Mesenchymal stem cell (in vitro differentiated cells and primary cell): ENCODE measurements around the gene ADNP2.

Source experiments
- DNase-seq: peaks from one replicate; pipeline ENCODE4 v3.0.0-alpha.2; 2013
- H2AFZ ChIP-seq: one replicate; pipeline ENCODE4 v1.6.1; 2013; ENCODE audit warnings: low read depth, mild to moderate bottlenecking, control low read depth, inconsistent platforms, low read length, moderate library complexity
- H2AK5ac ChIP-seq: 2 replicates; pipeline ENCODE4 v1.6.1; 2013; ENCODE audit warnings: low read length, moderate library complexity, mild to moderate bottlenecking, inconsistent platforms; ENCODE audit not compliant: severe bottlenecking
- H2BK120ac ChIP-seq: one replicate; pipeline ENCODE4 v1.6.1; 2013; ENCODE audit warnings: low read depth, mild to moderate bottlenecking, inconsistent platforms, low read length, moderate library complexity
- H2BK12ac ChIP-seq, 2 experiments: one replicate each; pipeline ENCODE4 v1.6.1; 2013; ENCODE audit warnings: inconsistent platforms in 2 of 2, low read length in 2 of 2, mild to moderate bottlenecking in 2 of 2, moderate library complexity in 2 of 2, control low read depth in 1 of 2
- H2BK15ac ChIP-seq: one replicate; pipeline ENCODE4 v1.6.1; 2013; ENCODE audit warnings: mild to moderate bottlenecking, low read depth, inconsistent platforms; ENCODE audit not compliant: poor library complexity, severe bottlenecking
- H2BK5ac ChIP-seq: 2 replicates; pipeline ENCODE4 v1.6.1; 2013; ENCODE audit warnings: low read depth, mild to moderate bottlenecking, low read length, control low read depth, inconsistent platforms; ENCODE audit not compliant: poor library complexity, severe bottlenecking
- H3K14ac ChIP-seq, 2 experiments: one replicate each; pipeline ENCODE4 v1.6.1; 2013; ENCODE audit warnings: inconsistent platforms in 2 of 2, low read length in 2 of 2, control low read depth in 1 of 2, mild to moderate bottlenecking in 1 of 2, moderate library complexity in 1 of 2
- H3K18ac ChIP-seq, 2 experiments: one replicate each; pipeline ENCODE4 v1.6.1; 2013; ENCODE audit warnings: inconsistent platforms in 2 of 2, low read length in 2 of 2, control low read depth in 1 of 2, low read depth in 1 of 2, mild to moderate bottlenecking in 1 of 2
- H3K23ac ChIP-seq, 2 experiments: one replicate each; pipeline ENCODE4 v1.6.1; 2013; ENCODE audit warnings: inconsistent platforms in 2 of 2, low read length in 2 of 2, mild to moderate bottlenecking in 2 of 2, moderate library complexity in 2 of 2, control low read depth in 1 of 2
- H3K27ac ChIP-seq: 2 replicates; pipeline ENCODE4 v1.5.1; 2013; ENCODE audit warnings: mild to moderate bottlenecking, moderate library complexity, low read length, control low read depth, inconsistent platforms; ENCODE audit not compliant: poor library complexity, severe bottlenecking
- H3K27me3 ChIP-seq, 2 experiments: 2 replicates each; pipeline versions ENCODE4 v1.6.1 to v1.7.0; 2013; ENCODE audit warnings: low read length in 2 of 2, mild to moderate bottlenecking in 2 of 2, moderate library complexity in 2 of 2, control low read depth in 1 of 2, inconsistent platforms in 1 of 2; ENCODE audit not compliant: control insufficient read depth in 1 of 2, insufficient read depth in 1 of 2
- H3K36me3 ChIP-seq, 2 experiments: 2 replicates each; pipeline versions ENCODE4 v1.6.1 to v1.7.0; 2013; ENCODE audit warnings: low read length in 2 of 2, control low read depth in 1 of 2, inconsistent platforms in 1 of 2, low read depth in 1 of 2, mild to moderate bottlenecking in 1 of 2; ENCODE audit not compliant: insufficient read depth in 2 of 2, control insufficient read depth in 1 of 2
- H3K4ac ChIP-seq, 2 experiments: one replicate each; pipeline ENCODE4 v1.6.1; 2013; ENCODE audit warnings: inconsistent platforms in 2 of 2, low read length in 2 of 2, mild to moderate bottlenecking in 2 of 2, moderate library complexity in 2 of 2, control low read depth in 1 of 2, low read depth in 1 of 2
- H3K4me1 ChIP-seq: 2 replicates; pipeline ENCODE4 v1.6.1; 2013; ENCODE audit warnings: low read depth, low read length, control low read depth; ENCODE audit not compliant: control insufficient read depth, insufficient read depth
- H3K4me2 ChIP-seq: 2 replicates; pipeline ENCODE4 v1.6.1; 2013; ENCODE audit warnings: low read length, mild to moderate bottlenecking, inconsistent platforms; ENCODE audit not compliant: poor library complexity, severe bottlenecking
- H3K4me3 ChIP-seq, 2 experiments: 2 replicates each; pipeline versions ENCODE4 v1.5.1 to v1.7.0; 2013; ENCODE audit warnings: low read length in 2 of 2, mild to moderate bottlenecking in 2 of 2, control low read depth in 1 of 2, low read depth in 1 of 2; ENCODE audit not compliant: insufficient read depth in 1 of 2
- H3K79me1 ChIP-seq: replicated peaks from 2 replicates; pipeline ENCODE4 v1.6.1; 2013; ENCODE audit warnings: mild to moderate bottlenecking, control low read depth, low read length, inconsistent platforms; ENCODE audit not compliant: poor library complexity, severe bottlenecking
- H3K9ac ChIP-seq: 2 replicates; pipeline ENCODE4 v1.7.0; 2013; ENCODE audit warnings: mild to moderate bottlenecking, low read length, moderate library complexity
- H3K9me3 ChIP-seq: 2 replicates; pipeline ENCODE4 v1.7.0; 2013; ENCODE audit warnings: mild to moderate bottlenecking, low read length; ENCODE audit not compliant: control insufficient read depth
- H4K8ac ChIP-seq: one replicate; pipeline ENCODE4 v1.6.1; 2013; ENCODE audit warnings: inconsistent platforms, mild to moderate bottlenecking, low read length, moderate library complexity
- H4K91ac ChIP-seq: one replicate; pipeline ENCODE4 v1.6.1; 2013; ENCODE audit warnings: mild to moderate bottlenecking, low read length, inconsistent platforms
- WGBS: methylation state at CpG from one replicate; pipeline ENCODE4 v1.1.7; 2013; ENCODE audit warnings: mixed read lengths; 5-methylcytosine and 5-hydroxymethylcytosine counted together

Gene ADNP2

GRCh38 chr18:80095414-80095813 lies 13.6 kb upstream of the ADNP2 start:
- peaks cover 14% of the 10 kb centered on the region for H3K9me3 ChIP-seq
- H4K91ac ChIP-seq: no peak overlapping the region
- H2BK5ac ChIP-seq: no peak overlapping the region
- H3K4me2 ChIP-seq: no peak overlapping the region
- H2AFZ ChIP-seq: no peak overlapping the region
- no peak overlapping the region for H3K4me3 ChIP-seq
- no peak overlapping the region for H3K18ac ChIP-seq
- no peak overlapping the region for H2BK12ac ChIP-seq
- H2BK120ac ChIP-seq: no peak overlapping the region
- H3K9ac ChIP-seq: no peak overlapping the region
- H3K27me3 ChIP-seq: no peaks in the 10 kb centered on the region
- no peaks in the 10 kb centered on the region for H3K79me1 ChIP-seq
- no peak overlapping the region for H2AK5ac ChIP-seq
- H2BK15ac ChIP-seq: no peak overlapping the region
- no peak overlapping the region for H4K8ac ChIP-seq
- no peaks in the 10 kb centered on the region for H3K36me3 ChIP-seq
- H3K14ac ChIP-seq: no peak overlapping the region
- no peak overlapping the region for H3K27ac ChIP-seq
- no peaks in the 10 kb centered on the region for H3K4me1 ChIP-seq
- H3K4ac ChIP-seq: no peak overlapping the region
- no peak overlapping the region for H3K23ac ChIP-seq
- no peak for DNase-seq
- 88% methylated on average over 7 of the region's 7 CpGs for WGBS

GRCh38 chr18:80096032-80096565 lies 13.0 kb upstream of the ADNP2 start:
- no peak overlapping the region for H3K14ac ChIP-seq

GRCh38 chr18:80097201-80097600 lies 11.9 kb upstream of the ADNP2 start:
- Histone ChIP-seq H4K91ac (no peak overlapping the region), H2BK5ac (no peak overlapping the region), H3K9ac (no peak overlapping the region), H3K4ac (no peak overlapping the region), H3K4me2 (no peak overlapping the region), H2AK5ac (no peak overlapping the region), H3K79me1 (no peaks in the 10 kb centered on the region), H3K18ac (no peak overlapping the region), H3K14ac (no peak overlapping the region), H3K27me3 (no peaks in the 10 kb centered on the region), H2BK15ac (no peak overlapping the region), H3K27ac (no peak overlapping the region), H2AFZ (no peak overlapping the region), H2BK120ac (no peak overlapping the region), H3K4me3 (no peak overlapping the region), H3K23ac (no peak overlapping the region), H4K8ac (no peak overlapping the region), H3K4me1 (no peaks in the 10 kb centered on the region), H3K36me3 (no peaks in the 10 kb centered on the region), H2BK12ac (no peak overlapping the region), H3K9me3 (no peaks in the 10 kb centered on the region)
- 91% methylated on average over 4 of the region's 9 CpGs for WGBS
- DNase-seq: no peak

More at GRCh38 chr18:80096032-80096565, 13.0 kb upstream of the ADNP2 start:
- Histone ChIP-seq H3K4ac (no peak overlapping the region), H2BK5ac (no peak overlapping the region), H3K36me3 (no peaks in the 10 kb centered on the region), H2BK12ac (no peak overlapping the region), H3K27ac (no peak overlapping the region), H4K91ac (no peak overlapping the region), H3K4me2 (no peak overlapping the region), H3K18ac (no peak overlapping the region), H4K8ac (no peak overlapping the region), H2AFZ (no peak overlapping the region), H2AK5ac (no peak overlapping the region), H3K23ac (no peak overlapping the region), H3K9me3 (peaks cover 8% of the 10 kb centered on the region), H3K79me1 (no peaks in the 10 kb centered on the region), H3K9ac (no peak overlapping the region), H3K4me3 (no peak overlapping the region), H2BK15ac (no peak overlapping the region), H2BK120ac (no peak overlapping the region), H3K4me1 (no peaks in the 10 kb centered on the region), H3K27me3 (no peaks in the 10 kb centered on the region)
- 86% methylated on average over 10 of the region's 10 CpGs for WGBS
- DNase-seq: no peak

GRCh38 chr18:80103231-80103630 lies 5.8 kb upstream of the ADNP2 start:
- H3K4ac ChIP-seq: no peak overlapping the region
- H2BK120ac ChIP-seq: no peak overlapping the region
- H3K4me2 ChIP-seq: no peak overlapping the region
- H3K9me3 ChIP-seq: no peaks in the 10 kb centered on the region
- H3K9ac ChIP-seq: no peak overlapping the region
- H3K4me3 ChIP-seq: peak overlapping the region in 1 of 2 experiments; percentile 4
- H3K79me1 ChIP-seq: no peaks in the 10 kb centered on the region
- peak; percentile 94 for DNase-seq
- 10% methylated on average over 6 of the region's 6 CpGs for WGBS
- H3K14ac ChIP-seq: no peak overlapping the region
- H4K8ac ChIP-seq: no peak overlapping the region
- no peak overlapping the region for H2AFZ ChIP-seq
- H2BK15ac ChIP-seq: no peak overlapping the region
- peak overlapping the region in 1 of 2 experiments; percentile 35 for H3K18ac ChIP-seq
- no peak overlapping the region for H4K91ac ChIP-seq
- H2BK12ac ChIP-seq: peak overlapping the region in 1 of 2 experiments; percentile 49
- H3K36me3 ChIP-seq: no peaks in the 10 kb centered on the region
- no peak overlapping the region for H3K27ac ChIP-seq
- H2AK5ac ChIP-seq: no peak overlapping the region
- H3K4me1 ChIP-seq: peaks cover 5% of the 10 kb centered on the region
- no peak overlapping the region for H3K23ac ChIP-seq
- H2BK5ac ChIP-seq: no peak overlapping the region
- no peaks in the 10 kb centered on the region for H3K27me3 ChIP-seq
